H1 (cell line): ENCODE results near the gene LRRTM2. TPM values are rescaled to one million over a fixed set of nuclear protein-coding genes. Genes with fewer than 3 reads are reported as not detected.

Source experiments
- polyA plus RNA-seq, 7 experiments: library from polyadenylated mRNA; depleted of rRNA in 3 of 7; stranded (reverse) in 5 of 7; unstranded in 2 of 7; fragments of >200 nt in 5 of 7; fragments of 200-250 nt in 2 of 7; gene quantifications; 1 replicate in 5 of 7; 2 replicates in 1 of 7; 4 replicates in 1 of 7; pipeline versions ENCODE4 v1.2.1 to v1.2.3, GENCODE V29; 2011 to 2013; ENCODE audit warnings: missing spikeins in 2 of 7, mixed read lengths in 2 of 7
- total RNA-seq: library from RNA; stranded (reverse); fragmentation: NEBNext Ultra II Directional; extraction: Animal tissue kit (Norgen Biotek cat#: 25700); gene quantifications from 2 replicates; pipeline ENCODE4 v1.2.1, GENCODE V29; 2021
- TF ChIP-seq, protein P1 (sequence below): fragments of 300-600 bp; sonication (generic); IDR thresholded peaks from 2 replicates; pipeline ENCODE4 v1.7.1; 2012; ENCODE audit warnings: low read length, moderate library complexity, mild to moderate bottlenecking, inconsistent platforms; ENCODE audit not compliant: insufficient replicate concordance

Gene LRRTM2
- total and polyA plus RNA-seq, 2 of the 8 experiments (the other 6 are each of a cell fraction or from before 2014, with no cell fraction given), result not detected

DNA sequence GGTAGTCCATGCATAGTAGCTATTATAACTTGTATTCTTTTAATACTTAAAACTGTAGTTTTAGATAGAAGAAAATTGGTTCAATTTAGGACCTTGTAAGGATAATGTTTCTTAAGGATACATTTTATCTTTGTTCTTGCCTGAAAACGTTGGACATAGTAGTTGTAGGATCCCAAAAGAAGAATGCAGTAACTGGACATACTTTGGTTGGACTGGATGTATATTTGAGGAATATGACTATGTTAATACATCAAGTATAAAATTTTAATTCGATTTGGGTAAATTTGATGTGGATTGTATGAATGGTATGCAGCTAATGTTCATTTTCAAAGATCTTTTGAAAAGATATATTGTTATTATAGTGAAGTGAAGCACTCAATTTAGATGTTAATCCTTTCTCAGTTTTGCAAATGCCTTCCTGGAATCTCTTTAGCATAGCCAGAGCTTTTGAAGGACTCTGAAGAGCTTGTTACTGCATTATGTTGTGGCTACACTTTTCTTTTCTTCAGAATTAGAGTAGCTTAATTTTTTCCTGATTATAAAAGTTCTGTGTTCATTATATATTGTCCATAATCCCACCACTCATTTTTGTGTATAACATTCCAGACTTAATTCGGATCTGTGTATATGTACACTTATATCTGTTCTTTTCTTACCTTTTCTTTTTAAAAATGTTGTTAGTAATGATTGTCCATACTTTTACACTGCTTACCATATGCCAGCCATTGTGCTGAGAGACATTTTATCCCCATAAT is 41.2 kb downstream of the LRRTM2 start (continued):
- TF ChIP-seq, protein P1, sequence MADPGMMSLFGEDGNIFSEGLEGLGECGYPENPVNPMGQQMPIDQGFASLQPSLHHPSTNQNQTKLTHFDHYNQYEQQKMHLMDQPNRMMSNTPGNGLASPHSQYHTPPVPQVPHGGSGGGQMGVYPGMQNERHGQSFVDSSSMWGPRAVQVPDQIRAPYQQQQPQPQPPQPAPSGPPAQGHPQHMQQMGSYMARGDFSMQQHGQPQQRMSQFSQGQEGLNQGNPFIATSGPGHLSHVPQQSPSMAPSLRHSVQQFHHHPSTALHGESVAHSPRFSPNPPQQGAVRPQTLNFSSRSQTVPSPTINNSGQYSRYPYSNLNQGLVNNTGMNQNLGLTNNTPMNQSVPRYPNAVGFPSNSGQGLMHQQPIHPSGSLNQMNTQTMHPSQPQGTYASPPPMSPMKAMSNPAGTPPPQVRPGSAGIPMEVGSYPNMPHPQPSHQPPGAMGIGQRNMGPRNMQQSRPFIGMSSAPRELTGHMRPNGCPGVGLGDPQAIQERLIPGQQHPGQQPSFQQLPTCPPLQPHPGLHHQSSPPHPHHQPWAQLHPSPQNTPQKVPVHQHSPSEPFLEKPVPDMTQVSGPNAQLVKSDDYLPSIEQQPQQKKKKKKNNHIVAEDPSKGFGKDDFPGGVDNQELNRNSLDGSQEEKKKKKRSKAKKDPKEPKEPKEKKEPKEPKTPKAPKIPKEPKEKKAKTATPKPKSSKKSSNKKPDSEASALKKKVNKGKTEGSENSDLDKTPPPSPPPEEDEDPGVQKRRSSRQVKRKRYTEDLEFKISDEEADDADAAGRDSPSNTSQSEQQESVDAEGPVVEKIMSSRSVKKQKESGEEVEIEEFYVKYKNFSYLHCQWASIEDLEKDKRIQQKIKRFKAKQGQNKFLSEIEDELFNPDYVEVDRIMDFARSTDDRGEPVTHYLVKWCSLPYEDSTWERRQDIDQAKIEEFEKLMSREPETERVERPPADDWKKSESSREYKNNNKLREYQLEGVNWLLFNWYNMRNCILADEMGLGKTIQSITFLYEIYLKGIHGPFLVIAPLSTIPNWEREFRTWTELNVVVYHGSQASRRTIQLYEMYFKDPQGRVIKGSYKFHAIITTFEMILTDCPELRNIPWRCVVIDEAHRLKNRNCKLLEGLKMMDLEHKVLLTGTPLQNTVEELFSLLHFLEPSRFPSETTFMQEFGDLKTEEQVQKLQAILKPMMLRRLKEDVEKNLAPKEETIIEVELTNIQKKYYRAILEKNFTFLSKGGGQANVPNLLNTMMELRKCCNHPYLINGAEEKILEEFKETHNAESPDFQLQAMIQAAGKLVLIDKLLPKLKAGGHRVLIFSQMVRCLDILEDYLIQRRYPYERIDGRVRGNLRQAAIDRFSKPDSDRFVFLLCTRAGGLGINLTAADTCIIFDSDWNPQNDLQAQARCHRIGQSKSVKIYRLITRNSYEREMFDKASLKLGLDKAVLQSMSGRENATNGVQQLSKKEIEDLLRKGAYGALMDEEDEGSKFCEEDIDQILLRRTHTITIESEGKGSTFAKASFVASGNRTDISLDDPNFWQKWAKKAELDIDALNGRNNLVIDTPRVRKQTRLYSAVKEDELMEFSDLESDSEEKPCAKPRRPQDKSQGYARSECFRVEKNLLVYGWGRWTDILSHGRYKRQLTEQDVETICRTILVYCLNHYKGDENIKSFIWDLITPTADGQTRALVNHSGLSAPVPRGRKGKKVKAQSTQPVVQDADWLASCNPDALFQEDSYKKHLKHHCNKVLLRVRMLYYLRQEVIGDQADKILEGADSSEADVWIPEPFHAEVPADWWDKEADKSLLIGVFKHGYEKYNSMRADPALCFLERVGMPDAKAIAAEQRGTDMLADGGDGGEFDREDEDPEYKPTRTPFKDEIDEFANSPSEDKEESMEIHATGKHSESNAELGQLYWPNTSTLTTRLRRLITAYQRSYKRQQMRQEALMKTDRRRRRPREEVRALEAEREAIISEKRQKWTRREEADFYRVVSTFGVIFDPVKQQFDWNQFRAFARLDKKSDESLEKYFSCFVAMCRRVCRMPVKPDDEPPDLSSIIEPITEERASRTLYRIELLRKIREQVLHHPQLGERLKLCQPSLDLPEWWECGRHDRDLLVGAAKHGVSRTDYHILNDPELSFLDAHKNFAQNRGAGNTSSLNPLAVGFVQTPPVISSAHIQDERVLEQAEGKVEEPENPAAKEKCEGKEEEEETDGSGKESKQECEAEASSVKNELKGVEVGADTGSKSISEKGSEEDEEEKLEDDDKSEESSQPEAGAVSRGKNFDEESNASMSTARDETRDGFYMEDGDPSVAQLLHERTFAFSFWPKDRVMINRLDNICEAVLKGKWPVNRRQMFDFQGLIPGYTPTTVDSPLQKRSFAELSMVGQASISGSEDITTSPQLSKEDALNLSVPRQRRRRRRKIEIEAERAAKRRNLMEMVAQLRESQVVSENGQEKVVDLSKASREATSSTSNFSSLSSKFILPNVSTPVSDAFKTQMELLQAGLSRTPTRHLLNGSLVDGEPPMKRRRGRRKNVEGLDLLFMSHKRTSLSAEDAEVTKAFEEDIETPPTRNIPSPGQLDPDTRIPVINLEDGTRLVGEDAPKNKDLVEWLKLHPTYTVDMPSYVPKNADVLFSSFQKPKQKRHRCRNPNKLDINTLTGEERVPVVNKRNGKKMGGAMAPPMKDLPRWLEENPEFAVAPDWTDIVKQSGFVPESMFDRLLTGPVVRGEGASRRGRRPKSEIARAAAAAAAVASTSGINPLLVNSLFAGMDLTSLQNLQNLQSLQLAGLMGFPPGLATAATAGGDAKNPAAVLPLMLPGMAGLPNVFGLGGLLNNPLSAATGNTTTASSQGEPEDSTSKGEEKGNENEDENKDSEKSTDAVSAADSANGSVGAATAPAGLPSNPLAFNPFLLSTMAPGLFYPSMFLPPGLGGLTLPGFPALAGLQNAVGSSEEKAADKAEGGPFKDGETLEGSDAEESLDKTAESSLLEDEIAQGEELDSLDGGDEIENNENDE, result peak; percentile 35
